Astrocyte (in vitro differentiated cells and primary cell): ENCODE measurements around the gene GABARAP.

Experiments used
- EZH2 ChIP-seq: IDR thresholded peaks from 2 replicates; pipeline ENCODE4 v1.6.1; 2012; ENCODE audit warnings: mild to moderate bottlenecking, low read length, inconsistent platforms; ENCODE audit not compliant: insufficient read depth
- TF ChIP-seq, protein P1 (sequence below): IDR thresholded peaks from 2 replicates; pipeline ENCODE4 v1.5.1; 2011; ENCODE audit warnings: low read depth, mild to moderate bottlenecking, inconsistent platforms, low read length, moderate library complexity; ENCODE audit not compliant: insufficient read depth

DNA sequence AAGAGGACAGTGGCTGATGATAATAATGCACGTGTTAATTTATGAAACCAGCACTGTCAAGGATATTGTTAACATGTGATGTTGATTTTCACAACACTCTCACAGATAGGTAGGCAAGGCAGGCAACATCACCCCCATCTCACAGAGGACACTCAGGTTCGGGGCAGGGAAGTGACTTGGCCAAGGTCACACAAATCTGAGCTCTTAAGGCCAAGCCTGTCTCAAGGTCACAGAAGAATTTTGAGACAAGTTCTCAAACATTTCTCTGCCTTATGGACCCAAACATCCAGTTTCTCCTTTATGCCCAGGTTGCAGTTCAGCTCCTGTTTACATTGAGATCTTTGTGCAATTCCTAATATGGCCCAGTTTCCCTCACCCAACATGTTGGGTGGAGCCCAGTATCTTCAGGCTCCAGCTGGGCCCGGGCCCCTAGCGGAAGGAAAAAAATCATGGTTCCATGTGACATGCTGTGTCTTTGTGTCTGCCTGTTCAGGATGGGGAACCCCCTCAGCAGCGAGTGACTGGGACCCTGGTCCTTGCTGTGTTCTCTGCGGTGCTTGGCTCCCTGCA, 40.6 kb upstream of the GABARAP start:
- TF ChIP-seq, protein P1, sequence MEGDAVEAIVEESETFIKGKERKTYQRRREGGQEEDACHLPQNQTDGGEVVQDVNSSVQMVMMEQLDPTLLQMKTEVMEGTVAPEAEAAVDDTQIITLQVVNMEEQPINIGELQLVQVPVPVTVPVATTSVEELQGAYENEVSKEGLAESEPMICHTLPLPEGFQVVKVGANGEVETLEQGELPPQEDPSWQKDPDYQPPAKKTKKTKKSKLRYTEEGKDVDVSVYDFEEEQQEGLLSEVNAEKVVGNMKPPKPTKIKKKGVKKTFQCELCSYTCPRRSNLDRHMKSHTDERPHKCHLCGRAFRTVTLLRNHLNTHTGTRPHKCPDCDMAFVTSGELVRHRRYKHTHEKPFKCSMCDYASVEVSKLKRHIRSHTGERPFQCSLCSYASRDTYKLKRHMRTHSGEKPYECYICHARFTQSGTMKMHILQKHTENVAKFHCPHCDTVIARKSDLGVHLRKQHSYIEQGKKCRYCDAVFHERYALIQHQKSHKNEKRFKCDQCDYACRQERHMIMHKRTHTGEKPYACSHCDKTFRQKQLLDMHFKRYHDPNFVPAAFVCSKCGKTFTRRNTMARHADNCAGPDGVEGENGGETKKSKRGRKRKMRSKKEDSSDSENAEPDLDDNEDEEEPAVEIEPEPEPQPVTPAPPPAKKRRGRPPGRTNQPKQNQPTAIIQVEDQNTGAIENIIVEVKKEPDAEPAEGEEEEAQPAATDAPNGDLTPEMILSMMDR: no peak
- TF ChIP-seq EZH2: no peak
